HK-2 (cell line): Measurements from ENCODE around the gene COL27A1.

Experiments
- DNase-seq: peaks from one replicate; pipeline ENCODE4 v3.0.0-alpha.2; 2018; ENCODE audit not compliant: unreplicated experiment

Gene COL27A1

DNA sequence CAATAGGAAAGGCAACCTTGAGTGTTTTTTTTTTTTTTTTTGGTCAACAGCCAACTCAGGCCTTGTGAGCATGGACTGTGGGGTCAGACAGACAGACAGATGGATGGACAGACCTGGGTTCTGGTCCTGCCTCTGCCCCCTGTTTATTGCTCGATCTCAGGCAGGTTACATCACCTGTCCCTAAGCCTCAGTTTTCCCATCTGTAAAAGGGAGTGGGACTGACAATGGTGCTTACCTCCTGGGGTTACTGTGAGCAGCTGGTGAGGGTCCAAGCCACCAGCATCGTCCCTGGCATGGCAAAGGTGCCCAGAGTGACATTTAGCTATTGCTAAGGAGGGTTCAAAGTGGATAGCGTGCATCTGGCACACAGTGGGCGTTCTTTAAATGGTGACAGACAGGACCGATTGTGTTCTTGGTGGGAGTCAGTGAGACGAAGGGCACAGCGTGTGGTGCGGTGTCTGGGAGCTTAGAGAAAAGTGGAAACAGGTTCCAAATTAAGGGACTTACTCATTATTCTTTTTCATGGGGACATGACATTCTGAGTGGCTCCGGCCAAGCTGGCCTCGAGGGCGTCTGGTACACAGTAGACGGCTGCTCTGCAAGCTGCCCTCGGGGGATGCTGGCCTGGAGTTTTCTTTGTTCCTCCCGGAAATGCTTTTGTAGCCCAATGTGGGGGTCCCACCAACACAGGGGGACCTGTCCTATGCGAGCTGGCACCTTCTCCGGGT is 72.1 kb downstream of the COL27A1 start:
- no peak for DNase-seq

DNA sequence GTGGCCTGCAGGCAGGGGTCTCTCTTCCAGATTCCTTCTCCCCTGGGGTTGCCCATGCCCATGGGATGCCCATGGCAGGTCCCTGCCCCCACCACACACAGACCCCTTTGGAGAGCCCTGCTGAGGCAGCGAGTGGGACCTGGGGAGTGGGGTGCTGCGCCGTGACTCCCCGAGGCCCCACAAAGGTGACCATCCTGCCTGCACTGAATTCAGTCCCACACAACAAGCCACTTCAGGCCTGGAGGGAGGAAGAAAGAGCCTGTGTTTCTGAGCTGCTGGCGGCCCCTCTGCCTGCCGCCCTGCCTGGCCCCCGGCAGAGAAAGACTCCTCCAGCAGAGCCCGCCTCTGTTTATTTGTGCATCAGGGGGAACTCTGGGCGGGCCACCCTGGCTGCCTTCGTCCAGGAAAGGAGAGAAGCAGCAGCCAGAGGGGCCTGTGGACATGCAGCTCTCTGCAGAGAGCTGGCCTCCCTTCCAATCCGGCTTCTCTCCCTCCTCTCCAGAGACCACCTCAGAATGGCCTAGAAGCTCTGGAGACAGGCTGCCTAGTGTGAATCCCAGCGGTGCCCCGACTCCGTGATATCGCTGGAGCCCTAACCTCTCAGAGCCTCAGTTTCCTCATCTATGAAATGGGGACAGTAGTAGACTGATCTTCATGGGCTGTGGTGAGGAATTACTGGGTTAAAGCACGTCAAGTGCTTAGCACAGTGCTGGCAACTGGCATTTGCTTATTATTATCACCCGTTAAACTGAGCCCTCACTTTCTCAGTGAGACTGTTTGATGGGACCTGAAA is 72.9 kb downstream of the COL27A1 start:
- DNase-seq: no peak

DNA sequence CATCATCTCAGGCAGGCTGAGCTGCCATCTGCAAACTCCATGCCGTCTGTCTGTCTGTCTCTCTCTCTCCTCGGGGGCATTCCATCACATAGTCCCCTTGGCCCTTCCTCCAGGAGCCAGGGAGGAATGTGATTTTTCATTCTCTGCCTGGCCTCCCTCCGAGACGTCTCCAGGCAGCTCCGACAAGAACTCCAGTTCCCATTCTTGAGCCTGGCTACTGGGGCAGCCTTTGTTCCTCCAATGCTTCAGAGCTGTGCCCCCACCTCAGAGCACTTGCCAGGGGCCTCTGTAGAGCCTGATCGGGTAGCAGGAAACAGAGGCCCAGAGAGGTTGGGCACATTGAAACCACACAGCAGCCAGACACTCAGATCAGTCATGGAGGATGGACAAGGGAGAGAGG is 74.0 kb downstream of the COL27A1 start:
- DNase-seq: no peak

DNA sequence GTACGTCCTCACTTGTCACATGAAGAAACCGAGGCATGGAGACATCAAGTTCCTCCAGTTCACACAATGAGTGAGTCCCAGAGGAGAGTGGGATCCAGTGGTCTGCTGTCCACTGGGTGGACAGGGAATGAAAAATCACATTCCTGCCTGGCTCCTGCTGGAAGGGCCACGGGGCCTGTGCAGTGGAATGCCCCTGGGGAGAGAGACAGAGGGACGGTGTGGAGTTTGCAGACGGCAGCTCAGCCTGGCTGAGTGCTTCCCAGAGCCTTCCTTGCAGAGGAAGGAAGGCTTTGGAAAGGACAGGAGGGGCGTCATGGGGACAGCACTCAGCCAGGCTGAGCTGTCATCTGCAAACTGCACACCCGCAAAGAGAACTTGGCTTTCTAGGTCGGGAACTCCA is 74.7 kb downstream of the COL27A1 start:
- no peak for DNase-seq

DNA sequence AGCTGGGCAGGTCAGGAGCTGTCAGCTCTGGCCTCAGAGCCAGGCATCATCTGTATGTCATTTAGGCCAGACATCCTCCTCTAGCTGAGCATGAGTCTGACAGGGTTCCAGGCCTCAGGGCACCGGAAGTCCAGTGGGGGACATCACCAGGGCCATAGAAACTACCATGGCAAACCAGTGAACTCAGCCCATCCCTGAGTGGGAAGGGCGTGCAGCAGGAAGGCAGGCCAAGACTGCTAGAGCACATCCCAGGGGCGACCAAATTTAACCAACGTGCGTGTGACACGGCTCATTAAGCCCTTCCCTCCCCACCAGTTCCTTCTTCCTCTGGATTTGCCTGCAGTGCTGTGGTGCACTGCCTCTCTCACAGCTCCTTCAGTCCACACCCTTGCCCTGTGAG is 75.9 kb downstream of the COL27A1 start:
- no peak for DNase-seq

DNA sequence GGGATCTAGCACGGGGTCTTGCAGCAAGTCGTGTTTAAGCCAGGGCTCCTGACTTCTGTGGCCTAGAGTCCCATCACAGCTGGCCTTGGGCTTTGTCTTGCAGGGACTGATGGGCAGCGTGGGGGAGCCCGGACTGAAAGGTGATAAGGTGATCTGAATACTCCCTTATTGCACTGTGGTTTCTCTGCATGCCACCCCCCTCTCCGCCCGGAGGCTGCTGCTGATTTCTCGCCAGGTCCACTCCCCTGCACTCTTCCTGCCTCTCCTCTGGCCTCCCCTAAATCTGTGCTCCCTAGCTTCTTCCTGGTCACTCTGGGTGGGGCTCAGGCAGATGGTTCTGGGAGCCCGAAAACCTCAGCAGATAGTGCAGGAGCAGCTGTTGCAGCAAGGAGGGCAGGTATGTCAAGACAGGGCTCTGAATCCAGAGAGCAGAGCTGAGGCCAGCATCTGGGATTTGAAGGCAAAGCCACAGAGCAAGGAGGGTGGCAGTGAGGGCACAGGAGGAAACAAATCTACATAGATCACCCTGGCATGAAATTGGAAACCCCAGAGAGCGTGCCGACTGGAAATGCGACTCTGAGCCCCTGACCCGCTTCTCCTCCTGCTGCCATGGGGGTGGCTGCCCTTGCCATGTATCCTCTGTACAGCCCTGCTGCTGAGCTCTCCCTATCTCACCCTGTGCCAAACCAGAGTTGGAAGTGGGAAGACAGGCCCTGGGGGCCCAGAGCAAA is 76.5 kb downstream of the COL27A1 start:
- no peak for DNase-seq

DNA sequence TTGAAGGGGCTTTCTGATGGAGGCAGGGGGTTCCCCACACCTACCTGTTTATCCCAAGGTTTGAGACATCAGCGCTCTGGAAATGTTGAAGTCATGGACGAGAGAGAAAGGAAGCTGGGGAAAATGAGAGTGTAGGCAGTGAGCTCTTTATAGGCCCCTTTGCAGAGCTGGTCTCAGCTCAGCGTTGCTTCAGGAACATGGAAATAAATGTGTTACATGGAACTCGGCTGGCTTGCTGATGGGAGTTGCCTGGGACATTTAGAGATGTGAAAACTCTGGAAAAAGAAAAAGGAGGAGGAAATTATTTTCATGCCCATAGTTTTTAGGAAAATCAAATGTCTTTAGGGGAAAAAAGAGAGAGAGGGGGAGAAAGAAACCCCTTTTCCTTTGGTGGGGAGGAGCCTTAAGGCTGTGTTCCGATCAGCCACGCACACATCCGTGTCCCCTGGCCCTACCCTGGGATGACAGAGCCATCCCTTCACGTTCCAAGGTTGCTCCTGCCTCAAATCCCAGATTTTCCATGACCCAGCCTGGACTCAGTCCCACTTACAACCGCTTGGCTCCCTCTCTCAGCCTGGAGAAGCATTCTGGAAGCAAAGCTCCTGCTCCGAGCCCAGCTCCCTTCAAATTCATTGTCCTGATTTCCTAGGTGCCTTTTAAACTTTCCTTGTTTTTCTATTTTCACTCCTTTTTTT is 78.3 kb downstream of the COL27A1 start:
- DNase-seq: no peak

DNA sequence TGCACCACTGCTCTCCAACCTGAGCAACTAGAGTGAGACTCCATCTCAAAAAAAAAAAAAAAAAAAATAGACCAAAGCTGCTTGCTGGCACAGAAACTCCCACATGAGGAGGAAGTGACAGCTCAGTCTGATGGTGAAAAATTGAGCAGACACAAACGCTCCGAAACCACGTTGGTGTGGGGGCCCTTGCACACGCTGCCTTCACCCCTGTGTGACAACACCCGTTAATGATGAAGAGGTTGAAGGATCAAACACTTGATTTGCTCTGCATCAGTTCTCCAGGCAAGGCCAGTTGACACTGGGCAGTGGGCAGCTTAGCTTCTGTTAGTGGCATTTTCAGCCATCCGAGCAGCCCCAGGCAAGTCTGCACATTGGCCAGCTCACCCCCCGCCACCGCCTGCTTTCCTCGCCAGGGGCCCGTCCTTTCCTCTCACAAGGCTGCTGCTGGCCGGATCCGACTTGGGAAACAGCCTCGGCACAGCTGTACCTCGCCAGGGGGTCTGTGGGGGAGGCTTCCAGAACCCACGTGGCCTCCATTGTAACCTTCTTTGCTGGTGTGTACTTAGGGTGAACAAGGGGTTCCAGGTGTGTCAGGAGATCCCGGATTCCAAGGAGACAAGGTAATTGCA is 79.8 kb downstream of the COL27A1 start:
- no peak for DNase-seq

DNA sequence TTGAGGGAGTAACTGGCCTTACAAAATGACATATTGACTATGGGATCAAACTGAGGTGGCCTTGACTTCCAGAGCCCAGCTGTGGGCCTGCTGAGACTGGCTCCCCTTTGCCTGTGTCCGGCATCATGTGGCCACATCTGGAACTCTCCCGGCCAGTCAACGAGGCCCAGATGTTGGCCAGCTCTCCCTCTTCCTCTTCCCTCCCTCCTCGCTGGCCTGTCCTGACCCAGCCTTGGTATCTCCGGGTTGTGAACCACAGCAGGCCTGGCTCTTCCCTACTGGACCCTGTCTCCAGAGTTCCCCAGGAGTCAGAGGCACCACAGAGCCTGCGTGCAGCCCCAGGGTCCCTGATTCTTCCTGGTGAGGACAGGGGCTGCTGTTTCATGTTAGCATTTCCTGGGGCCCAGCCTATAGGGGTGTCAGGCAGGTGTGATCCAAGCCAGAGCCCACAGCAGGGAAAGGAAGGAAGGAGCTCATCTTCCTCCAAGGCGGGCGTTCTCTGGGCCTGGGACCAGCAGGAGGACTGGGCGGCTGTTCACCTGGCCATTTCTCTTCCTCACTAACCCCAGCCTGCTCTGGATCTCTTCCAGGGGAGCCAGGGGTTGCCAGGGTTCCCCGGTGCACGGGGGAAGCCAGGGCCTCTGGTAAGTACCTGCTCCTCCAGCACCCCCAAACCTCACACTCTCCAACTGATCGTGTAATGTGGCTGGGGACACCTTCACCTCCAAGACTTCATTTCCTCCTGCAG is 81.2 kb downstream of the COL27A1 start:
- DNase-seq: no peak

DNA sequence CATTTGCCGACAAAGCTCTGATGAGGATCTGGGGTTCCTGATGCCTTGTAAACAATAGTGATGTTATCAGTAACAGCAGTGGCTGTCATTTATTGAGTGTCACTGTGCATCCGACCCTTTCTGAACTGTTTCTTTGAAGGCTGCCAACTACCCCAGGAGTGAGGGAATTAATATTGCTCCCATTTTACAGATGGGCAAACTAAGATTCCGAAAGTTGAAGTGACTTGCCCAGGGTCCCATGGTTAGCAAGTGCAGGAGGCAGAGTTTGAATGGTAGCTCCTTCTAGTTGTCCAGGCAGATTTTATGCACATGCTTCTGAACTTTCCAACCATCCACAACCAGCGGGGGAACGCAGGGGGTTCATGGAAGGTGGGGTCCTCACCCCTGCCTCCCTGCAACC is 81.9 kb downstream of the COL27A1 start:
- DNase-seq: no peak

DNA sequence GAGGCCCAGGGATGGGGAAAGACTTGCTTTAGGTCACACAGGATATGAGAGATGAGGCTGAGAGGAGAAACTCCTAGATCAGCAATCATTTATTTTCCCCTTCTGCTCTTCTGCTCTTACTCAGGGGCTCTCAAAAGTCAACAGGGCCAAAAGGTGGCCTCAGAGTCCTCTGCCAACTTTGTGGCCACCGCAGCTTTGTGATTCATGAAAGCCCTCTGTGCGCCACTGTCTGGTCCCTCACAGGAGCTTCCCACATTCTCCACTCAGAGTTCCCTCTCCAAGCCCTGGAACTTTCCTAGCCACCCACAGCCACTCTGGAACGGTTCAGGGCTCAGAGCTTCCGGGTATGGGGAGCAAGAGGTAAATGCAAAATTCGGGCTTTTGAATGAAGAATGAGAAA is 82.4 kb downstream of the COL27A1 start:
- DNase-seq: no peak

DNA sequence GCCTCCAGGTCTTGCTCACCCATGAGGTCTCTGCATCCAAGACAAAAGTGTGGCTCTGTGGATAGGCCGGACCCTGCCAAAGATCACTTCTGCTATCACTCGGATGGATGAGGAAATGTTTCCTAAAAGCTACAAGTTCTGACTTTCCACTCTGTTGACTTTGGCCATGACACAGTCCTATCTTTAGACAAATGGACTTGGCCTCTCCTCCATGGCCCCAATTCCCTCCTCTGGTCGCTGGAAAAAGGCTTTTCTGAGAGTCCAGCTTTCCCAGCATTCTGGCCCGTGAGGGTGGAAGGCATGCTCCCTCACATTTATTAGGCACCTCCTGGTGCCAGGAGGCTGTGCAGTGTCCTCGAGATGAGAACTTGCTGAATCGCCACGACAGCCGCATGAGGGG is 83.1 kb downstream of the COL27A1 start:
- no peak for DNase-seq

DNA sequence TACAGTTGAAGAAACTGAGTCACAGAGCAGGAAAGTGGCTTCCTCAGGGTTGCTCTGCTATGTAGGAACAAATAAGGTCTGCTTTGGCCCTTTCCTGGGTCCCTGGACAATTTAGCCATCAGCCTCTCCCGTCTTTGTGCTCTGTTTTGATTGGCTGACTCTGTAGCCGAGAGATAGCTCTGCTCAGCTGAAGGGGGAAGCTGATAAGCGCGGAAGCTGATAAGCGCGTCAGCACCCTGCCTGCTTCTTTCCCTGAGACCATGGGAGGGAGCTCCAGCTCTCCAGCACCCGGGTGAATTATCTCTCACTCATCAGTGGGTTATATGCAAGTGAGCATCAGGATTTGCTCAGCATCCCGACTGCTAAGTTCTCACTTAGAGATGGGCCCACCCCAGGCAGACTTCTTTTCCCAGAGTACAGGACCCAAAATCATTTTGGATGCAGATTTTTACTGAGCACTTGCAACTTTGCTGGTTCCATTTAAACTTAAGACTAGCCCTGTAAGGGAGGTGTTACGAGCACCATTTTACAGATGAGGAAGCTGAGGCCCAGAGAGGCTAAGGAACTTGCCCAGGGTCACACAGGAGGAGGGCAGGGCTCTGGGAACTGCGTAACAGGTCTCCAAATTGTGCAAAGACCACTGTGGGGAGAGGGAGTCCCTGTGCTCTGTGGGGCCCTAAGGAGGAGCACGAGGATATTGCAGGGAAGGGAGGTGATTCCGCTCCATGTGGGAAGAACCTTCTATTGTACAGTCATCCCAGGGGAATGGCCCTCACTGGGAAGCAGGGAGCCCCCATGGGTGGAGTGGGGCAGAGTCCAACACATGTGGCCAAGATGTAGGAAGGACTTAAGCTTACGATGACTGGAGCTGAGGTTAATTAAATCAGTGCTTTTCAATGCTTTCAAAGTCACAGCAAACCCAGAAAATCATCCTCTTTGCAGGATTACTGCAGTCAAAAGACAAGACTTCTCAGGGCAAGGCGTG is 83.8 kb downstream of the COL27A1 start:
- no peak for DNase-seq

DNA sequence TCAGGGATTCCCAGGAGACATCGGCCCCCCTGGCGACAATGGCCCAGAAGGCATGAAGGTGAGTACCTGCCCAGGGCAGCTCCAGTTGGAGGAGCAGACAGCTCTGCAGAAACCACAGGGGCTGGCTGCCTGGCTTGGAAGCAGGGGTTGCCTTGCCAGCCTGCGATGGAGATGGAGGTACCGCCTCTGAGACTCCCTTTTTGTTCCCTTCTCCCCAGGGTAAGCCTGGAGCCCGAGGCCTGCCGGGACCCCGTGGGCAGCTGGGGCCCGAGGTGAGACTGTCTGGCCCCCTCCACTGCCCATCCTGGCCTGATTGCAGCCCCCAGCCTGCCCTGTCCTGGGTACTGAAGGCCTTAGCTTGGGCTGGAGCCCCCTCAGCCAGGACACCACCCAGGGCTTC is 84.9 kb downstream of the COL27A1 start:
- no peak for DNase-seq

DNA sequence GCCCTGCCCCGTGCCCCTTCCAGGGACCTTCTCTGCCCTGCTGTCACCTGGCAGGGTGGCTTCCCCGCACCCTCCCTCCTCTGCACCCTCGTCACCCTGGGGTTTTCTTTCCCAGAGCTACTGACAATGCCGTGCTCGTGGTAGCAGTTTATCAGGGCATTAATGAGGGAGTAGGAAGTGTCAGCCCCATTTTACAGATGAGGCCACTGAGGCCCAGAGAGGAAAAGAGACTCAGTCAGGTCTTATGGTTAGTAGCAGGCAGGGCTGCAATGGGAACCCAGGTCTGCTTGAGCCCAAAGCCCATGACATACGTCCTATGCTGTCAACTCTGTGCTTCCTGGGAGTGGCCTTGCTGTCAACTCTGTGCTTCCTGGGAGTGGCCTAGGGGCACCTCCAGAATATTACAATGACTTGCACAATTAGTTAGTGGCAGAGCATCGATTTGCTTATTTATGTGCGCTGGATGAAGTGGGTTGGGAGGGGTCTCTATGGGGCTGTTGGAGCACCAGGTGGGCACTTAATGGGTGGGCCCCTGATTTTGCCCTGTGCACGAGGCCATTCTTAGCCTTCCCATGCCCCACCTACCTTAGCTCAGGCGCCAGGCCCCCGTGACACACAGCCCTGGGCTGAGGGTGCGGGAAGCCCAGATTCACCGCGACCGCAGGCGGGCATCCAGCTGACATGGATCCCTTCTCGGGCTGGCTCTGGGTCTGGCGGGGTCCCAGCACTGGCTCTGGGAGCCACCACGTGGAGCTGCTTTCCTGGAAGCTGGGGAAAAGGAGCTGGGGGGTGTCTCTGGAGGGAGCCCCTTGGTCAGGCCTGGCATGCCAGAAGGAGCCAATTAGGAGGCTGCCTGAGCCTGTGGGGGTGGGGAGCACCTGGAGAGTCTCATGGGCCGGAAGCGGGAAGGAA is 85.6 kb downstream of the COL27A1 start:
- no peak for DNase-seq

DNA sequence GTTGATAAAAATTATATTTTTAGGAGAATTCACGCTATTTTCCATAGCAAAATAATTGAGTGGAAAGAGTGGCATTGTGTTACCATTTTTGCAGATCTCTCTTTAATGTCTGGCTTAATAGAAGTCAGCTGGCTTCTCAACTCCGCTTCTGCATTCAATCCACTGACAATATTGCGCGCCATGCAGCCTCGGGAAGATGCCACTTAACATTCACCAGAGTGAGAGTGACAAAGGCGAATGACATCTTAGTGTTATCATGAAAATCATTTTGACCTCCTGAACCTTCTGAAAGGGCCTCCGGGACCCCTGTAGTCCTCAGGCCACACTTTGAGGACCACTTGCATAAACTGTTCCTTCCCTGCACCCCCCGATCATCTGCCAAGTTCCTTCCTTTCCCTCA is 87.5 kb downstream of the COL27A1 start:
- DNase-seq: no peak

DNA sequence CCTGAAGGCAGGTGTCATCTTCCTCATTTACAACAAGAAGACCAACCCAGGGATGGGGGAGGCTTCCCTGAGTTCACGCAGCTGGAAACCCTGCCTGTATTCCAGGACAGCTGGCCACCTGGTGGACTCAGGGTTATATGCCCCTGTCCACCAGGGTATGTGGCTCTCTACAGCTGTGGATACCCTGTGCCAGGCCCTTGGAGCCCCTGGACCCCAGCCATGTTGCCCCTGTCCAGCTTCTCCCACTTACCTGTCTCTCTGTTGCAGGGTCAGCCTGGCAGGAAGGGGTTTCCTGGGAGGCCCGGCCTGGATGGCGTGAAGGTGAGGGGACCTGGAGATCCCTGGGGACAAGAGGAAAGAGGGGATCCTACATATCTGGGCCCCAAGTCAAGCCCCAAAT is 87.9 kb downstream of the COL27A1 start:
- DNase-seq: no peak

DNA sequence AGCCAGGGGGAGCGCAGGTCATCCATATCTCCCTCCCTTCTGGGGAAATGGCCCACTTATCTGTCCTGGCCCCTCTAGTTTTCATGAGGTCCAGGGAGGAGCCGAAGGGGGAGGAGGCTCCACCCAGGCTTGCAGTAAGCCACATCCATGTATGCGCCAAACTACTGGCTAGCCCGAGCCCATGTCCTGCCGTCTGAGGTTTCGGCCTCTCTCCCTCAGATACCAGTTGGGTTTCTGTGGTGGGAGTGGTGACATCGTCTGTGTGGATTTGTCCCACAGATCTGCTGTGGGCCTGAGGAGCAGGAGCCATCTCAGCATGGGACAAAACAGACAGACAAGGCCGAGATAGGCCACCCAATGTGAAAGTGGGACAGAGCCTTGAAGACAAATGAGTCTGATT is 89.2 kb downstream of the COL27A1 start:
- no peak for DNase-seq

DNA sequence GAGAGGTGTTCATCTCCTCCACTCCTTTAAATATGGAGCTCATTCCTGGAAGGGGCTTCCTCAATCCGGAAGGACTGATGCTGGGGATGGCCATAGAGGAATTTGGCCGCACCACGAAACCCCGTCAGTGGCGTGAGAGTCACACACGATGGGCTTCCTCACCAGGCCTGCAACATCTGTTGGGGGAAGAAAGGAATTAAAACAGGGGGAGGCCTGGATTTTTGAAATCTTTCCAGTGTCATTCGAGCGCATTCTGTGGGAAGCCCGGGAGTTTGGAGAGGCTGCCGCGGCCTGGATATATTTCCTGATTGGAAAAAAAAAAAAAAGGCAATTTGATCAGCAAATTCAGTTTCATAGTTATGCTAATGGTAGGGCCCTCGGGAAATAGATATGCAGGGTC is 91.2 kb downstream of the COL27A1 start:
- no peak for DNase-seq
